Fibroblast of mammary gland (primary cell): ENCODE data around the gene KCNJ6.

Source experiments
- DNase-seq: peaks from one replicate; pipeline ENCODE4 v3.0.0-alpha.2; 2010; ENCODE audit warnings: low read depth
- H3K4me3 ChIP-seq: 2 replicates; pipeline ENCODE4 v1.5.1; 2011; ENCODE audit warnings: low read depth, mild to moderate bottlenecking, low read length, moderate library complexity; ENCODE audit not compliant: control insufficient read depth
- CTCF ChIP-seq: conservative IDR thresholded peaks from 2 replicates; pipeline ENCODE4 v1.5.1; 2011; ENCODE audit warnings: low read depth, low read length, inconsistent platforms; ENCODE audit not compliant: control insufficient read depth, insufficient read depth

The KCNJ6 gene

GRCh38 chr21:37803101-37803651 lies 113.1 kb downstream of the KCNJ6 start:
- DNase-seq: no peak
- no peak for TF ChIP-seq CTCF
- no peak overlapping the region for H3K4me3 ChIP-seq

GRCh38 chr21:37800456-37801061 lies 115.7 kb downstream of the KCNJ6 start:
- no peak for DNase-seq
- H3K4me3 ChIP-seq: no peak overlapping the region
- no peak for TF ChIP-seq CTCF

- H3K4me3 ChIP-seq: no peak overlapping the region
- no peak for TF ChIP-seq CTCF
- DNase-seq: no peak
Observed at GRCh38 chr21:37800057-37800455, 116.2 kb downstream of the KCNJ6 start.

GRCh38 chr21:37799211-37800056 lies 116.8 kb downstream of the KCNJ6 start:
- no peak for DNase-seq
- no peak overlapping the region for H3K4me3 ChIP-seq
- no peak for TF ChIP-seq CTCF

- no peak for TF ChIP-seq CTCF
- no peak for DNase-seq
- H3K4me3 ChIP-seq: no peak overlapping the region
Observed at GRCh38 chr21:37797403-37797802, 118.9 kb downstream of the KCNJ6 start.

- H3K4me3 ChIP-seq: no peak overlapping the region
- no peak for DNase-seq
- TF ChIP-seq CTCF: no peak
Observed at GRCh38 chr21:37796011-37796410, 120.2 kb downstream of the KCNJ6 start.

- DNase-seq: no peak
- H3K4me3 ChIP-seq: no peak overlapping the region
- TF ChIP-seq CTCF: no peak
Observed at GRCh38 chr21:37793660-37794059, 122.6 kb downstream of the KCNJ6 start.
